Transverse colon (tissue), 4 donors: Measurements from ENCODE around the gene TENM4. TPM values are rescaled to one million over a fixed set of nuclear protein-coding genes. Genes with fewer than 3 reads are reported as not detected.

Source experiments
- DNase-seq: peaks from one replicate; pipeline ENCODE4 v3.0.0-alpha.2; 2019
- H3K27ac ChIP-seq, 4 donors: fragments of 200-600 bp; sonication (generic); 2 replicates each; pipeline ENCODE4 v1.5.1; 2016 to 2018; ENCODE audit warnings: inconsistent platforms in 4 of 4
- H3K27me3 ChIP-seq: fragments of 200-600 bp; sonication (generic); 2 replicates; pipeline ENCODE4 v1.5.1; 2017; ENCODE audit warnings: inconsistent platforms
- H3K36me3 ChIP-seq, 4 donors: fragments of 200-600 bp; sonication (generic); 2 replicates each; pipeline ENCODE4 v1.5.1; 2017 to 2019; ENCODE audit warnings: inconsistent platforms in 4 of 4
- H3K4me1 ChIP-seq, 4 donors: fragments of 200-600 bp; sonication (generic); 2 replicates each; pipeline ENCODE4 v1.5.1; 2017 to 2020; ENCODE audit warnings: inconsistent platforms in 4 of 4
- H3K4me3 ChIP-seq, 4 donors: fragments of 200-600 bp; sonication (generic); 1 replicate in 1 of 4; 2 replicates in 3 of 4; pipeline versions ENCODE4 v1.5.1 to v1.6.1; 2017 to 2019; ENCODE audit warnings: inconsistent platforms in 4 of 4
- H3K9me3 ChIP-seq, 2 donors: fragments of 200-600 bp; sonication (generic); 2 replicates each; pipeline ENCODE4 v1.5.1; 2017 to 2019; ENCODE audit warnings: inconsistent platforms in 2 of 2
- EP300 ChIP-seq: sonication (generic); formaldehyde crosslinking; IDR thresholded peaks from one replicate; pipeline ENCODE4 v1.6.1; 2017; ENCODE audit warnings: antibody characterized with exemption, low read depth
- POLR2A ChIP-seq: fragments of 450-650 bp; IDR thresholded peaks from one replicate; pipeline ENCODE4 v1.6.1; 2016; ENCODE audit warnings: antibody characterized with exemption, mild to moderate bottlenecking, moderate library complexity
- POLR2AphosphoS5 ChIP-seq, 3 donors: sonication (generic); formaldehyde crosslinking; IDR thresholded peaks; one replicate each; pipeline ENCODE4 v1.6.1; 2016; ENCODE audit warnings: antibody characterized with exemption in 3 of 3
- WGBS, 2 donors: methylation state at CpG; one replicate each; pipeline ENCODE4 v1.1.5; 2018; ENCODE audit warnings: low coverage in 1 of 2; 5-methylcytosine and 5-hydroxymethylcytosine counted together
- in situ Hi-C, 4 donors: fragments of 200-750 bp; cut with MboI; loops; one replicate each; pipeline versions ENCODE4 v1.15.0 to v1.15.1; 2017; ENCODE audit warnings: low sequenced_read_pairs in 3 of 4, low pct_ligation_motif_present in 1 of 4, low pct_unique_long_range_greater_than_20kb in 1 of 4
- intact Hi-C: fragments of 100-400 bp; cut with DNase I; formaldehyde crosslinking; loops from one replicate; pipeline ENCODE4 v1.15.1; 2023; ENCODE audit warnings: low total_unique reads
- total RNA-seq, 4 donors: library from RNA; depleted of rRNA; stranded (reverse); fragments of >200 nt; gene quantifications; one replicate each; pipeline ENCODE4 v1.1.0, GENCODE V29; 2016
- TF ChIP-seq, protein P1 (sequence below), 5 experiments: fragments of 200-600 bp in 3 of 5; fragments of 450-650 bp in 2 of 5; sonication (generic) in 3 of 5; IDR thresholded peaks; 1 replicate in 2 of 5; 2 replicates in 3 of 5; pipeline ENCODE4 v1.5.1; 2016 to 2017; ENCODE audit warnings: antibody characterized with exemption in 5 of 5, inconsistent platforms in 3 of 5, mild to moderate bottlenecking in 2 of 5, moderate library complexity in 1 of 5

The TENM4 gene
- total RNA-seq, 4 donors from 2014 or later, result 0.14 to 0.79 (median 0.39) TPM

DNA sequence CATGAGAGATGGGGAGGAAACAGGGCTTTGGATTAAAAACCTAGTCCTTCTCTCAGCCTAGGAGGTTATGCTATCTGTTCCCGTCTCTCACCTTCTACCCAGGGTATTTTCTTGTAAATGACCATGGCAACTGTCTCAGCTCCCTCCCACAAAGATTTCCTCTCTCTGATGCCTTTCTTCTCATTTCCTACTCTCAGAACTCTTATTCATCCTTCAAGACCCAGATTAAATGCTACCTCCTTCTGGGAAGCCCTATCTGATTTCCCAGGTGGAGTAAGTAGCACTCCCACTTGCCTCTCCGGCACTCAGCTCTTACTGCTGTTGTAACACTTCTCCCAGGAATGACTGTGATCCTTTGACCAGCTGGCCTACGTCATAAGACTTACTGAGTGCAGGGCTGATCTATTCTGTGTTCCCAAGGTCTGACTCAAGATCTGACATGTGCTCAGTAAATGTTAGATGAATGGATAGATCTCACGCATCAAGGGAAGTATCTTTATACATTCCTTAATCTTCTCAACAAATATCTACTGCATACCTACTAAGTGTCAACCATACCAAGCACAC lies 175.0 kb downstream of the TENM4 start:
- no peak for TF ChIP-seq EP300
- TF ChIP-seq, protein P1, sequence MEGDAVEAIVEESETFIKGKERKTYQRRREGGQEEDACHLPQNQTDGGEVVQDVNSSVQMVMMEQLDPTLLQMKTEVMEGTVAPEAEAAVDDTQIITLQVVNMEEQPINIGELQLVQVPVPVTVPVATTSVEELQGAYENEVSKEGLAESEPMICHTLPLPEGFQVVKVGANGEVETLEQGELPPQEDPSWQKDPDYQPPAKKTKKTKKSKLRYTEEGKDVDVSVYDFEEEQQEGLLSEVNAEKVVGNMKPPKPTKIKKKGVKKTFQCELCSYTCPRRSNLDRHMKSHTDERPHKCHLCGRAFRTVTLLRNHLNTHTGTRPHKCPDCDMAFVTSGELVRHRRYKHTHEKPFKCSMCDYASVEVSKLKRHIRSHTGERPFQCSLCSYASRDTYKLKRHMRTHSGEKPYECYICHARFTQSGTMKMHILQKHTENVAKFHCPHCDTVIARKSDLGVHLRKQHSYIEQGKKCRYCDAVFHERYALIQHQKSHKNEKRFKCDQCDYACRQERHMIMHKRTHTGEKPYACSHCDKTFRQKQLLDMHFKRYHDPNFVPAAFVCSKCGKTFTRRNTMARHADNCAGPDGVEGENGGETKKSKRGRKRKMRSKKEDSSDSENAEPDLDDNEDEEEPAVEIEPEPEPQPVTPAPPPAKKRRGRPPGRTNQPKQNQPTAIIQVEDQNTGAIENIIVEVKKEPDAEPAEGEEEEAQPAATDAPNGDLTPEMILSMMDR (IDR thresholded peaks at IDR 0.05), result no peak
- no peak for TF ChIP-seq POLR2A
- no peak for TF ChIP-seq POLR2AphosphoS5 (IDR thresholded peaks at IDR 0.05)
- Histone ChIP-seq H3K9me3 (no peaks in the 10 kb centered on the region), H3K27ac (no peak overlapping the region), H3K4me3 (no peak overlapping the region), H3K27me3 (no peaks in the 10 kb centered on the region), H3K4me1 (no peaks in the 10 kb centered on the region), H3K36me3 (no peaks in the 10 kb centered on the region)
- DNase-seq, result no peak
- intact Hi-C loops, result no loop called here
- in situ Hi-C loops, result no loop called here
- 69 to 71% methylated on average over 3 to 4 of the region's 4 CpGs for WGBS, 2 donors

DNA sequence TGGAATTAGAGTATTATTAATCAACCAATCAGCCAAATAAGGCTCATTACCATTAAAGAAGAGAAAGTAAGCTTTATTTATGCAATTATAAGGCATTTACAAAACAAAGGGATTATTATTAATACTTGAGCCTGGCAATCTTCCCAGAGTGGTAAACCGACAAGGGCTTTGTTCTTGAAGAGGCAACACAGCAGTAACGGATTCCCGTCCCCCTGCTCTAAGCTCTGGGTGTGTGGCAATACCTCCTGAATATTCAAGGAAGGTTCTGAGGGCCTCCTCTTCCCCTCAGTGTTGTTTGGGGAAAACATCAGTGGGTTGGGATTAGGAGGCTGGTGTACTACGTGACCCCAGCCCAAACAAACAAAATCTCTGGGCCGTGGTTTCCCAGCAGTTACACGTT lies 176.5 kb downstream of the TENM4 start:
- Histone ChIP-seq H3K36me3 (no peaks in the 10 kb centered on the region), H3K4me1 (no peaks in the 10 kb centered on the region), H3K9me3 (no peaks in the 10 kb centered on the region), H3K27ac (no peak overlapping the region), H3K27me3 (no peaks in the 10 kb centered on the region), H3K4me3 (no peak overlapping the region)
- 72% methylated on average over 6 of the region's 6 CpGs; no CpG with 5 or more reads in 1 of the 2 donors for WGBS, 2 donors
- DNase-seq, result no peak
- in situ Hi-C loops, result no loop called here
- intact Hi-C loops, result no loop called here
- TF ChIP-seq POLR2A, result no peak
- TF ChIP-seq EP300, result no peak
- TF ChIP-seq, protein P1 (IDR thresholded peaks at IDR 0.05), result no peak

- DNase-seq, result peak; percentile 25
- WGBS, 2 donors, result 56 to 77% methylated on average over 6 to 7 of the region's 7 CpGs
- no peak overlapping the region for H3K4me3 ChIP-seq
- no peaks in the 10 kb centered on the region for H3K27me3 ChIP-seq
- intact Hi-C loops (no loop called here), in situ Hi-C loops (no loop called here)
- no peak overlapping the region for H3K27ac ChIP-seq
- no peaks in the 10 kb centered on the region for H3K4me1 ChIP-seq
- H3K9me3 ChIP-seq, result no peaks in the 10 kb centered on the region
- TF ChIP-seq POLR2A (no peak), EP300 (no peak), POLR2AphosphoS5 (IDR thresholded peaks at IDR 0.05) (no peak)
- TF ChIP-seq, protein P1 (IDR thresholded peaks at IDR 0.05), result no peak
- no peaks in the 10 kb centered on the region for H3K36me3 ChIP-seq
Measured at GRCh38 chr11:79263001-79263400, 177.8 kb downstream of the TENM4 start.

DNA sequence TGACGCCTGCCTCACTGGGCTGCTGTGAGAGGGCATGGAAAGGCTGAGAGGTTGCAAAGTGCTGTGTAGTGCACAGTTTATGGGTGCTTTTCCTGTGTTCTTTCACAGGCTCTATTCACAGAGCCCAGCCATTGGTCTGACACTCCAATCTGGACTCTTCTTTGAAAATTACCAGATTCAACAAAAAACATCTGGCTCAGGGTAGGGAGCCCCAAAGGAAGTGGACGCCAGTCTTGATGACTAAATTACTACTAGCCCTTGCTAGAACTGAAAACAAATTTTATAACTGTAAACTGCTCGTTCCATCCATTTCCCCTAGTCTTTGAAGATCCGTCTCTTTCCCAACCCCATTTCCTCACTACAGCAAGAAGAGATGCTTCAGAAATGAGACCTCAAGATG lies 178.6 kb downstream of the TENM4 start:
- intact Hi-C loops, result no loop called here
- WGBS, 2 donors, result 68 to 82% methylated on average over 3 to 4 of the region's 4 CpGs
- H3K9me3 ChIP-seq, result no peaks in the 10 kb centered on the region
- H3K27me3 ChIP-seq, result no peaks in the 10 kb centered on the region
- H3K36me3 ChIP-seq, result no peaks in the 10 kb centered on the region
- H3K4me3 ChIP-seq, result no peak overlapping the region
- no peak for TF ChIP-seq EP300
- TF ChIP-seq POLR2AphosphoS5 (IDR thresholded peaks at IDR 0.05), result no peak
- TF ChIP-seq POLR2A, result no peak
- TF ChIP-seq, protein P1 (IDR thresholded peaks at IDR 0.05), result no peak
- no peak overlapping the region for H3K27ac ChIP-seq
- in situ Hi-C loops, result no loop called here
- no peak for DNase-seq
- no peaks in the 10 kb centered on the region for H3K4me1 ChIP-seq
